GM12892 (cell line): ENCODE results near the gene CNTNAP2.

Experiments
- DNase-seq: peaks from one replicate; pipeline ENCODE4 v3.0.0; 2011; ENCODE audit not compliant: insufficient read length
- FAIRE-seq: peaks from 2 replicates; lab custom pipeline; 2011; peaks lifted over from hg19 to GRCh38; lab: Jason Lieb, UNC
- POLR2A ChIP-seq: IDR thresholded peaks from 2 replicates; pipeline ENCODE4 v1.6.1; 2011; ENCODE audit warnings: low read depth, low read length, control low read depth
- POLR2AphosphoS5 ChIP-seq: IDR thresholded peaks from 2 replicates; pipeline ENCODE4 v1.6.1; 2011; ENCODE audit warnings: low read depth, low read length, control low read depth
- TAF1 ChIP-seq: IDR thresholded peaks from 2 replicates; pipeline ENCODE4 v1.6.1; 2011; ENCODE audit warnings: low read depth, mild to moderate bottlenecking, control low read depth, low read length, borderline replicate concordance

Gene CNTNAP2

GRCh38 chr7:148144827-148145226, 2028.2 kb downstream of the CNTNAP2 start:
- DNase-seq, result no peak
- TF ChIP-seq POLR2A (no peak), POLR2AphosphoS5 (no peak), TAF1 (no peak)
- no peak for FAIRE-seq

- TF ChIP-seq POLR2A (no peak), TAF1 (no peak), POLR2AphosphoS5 (no peak)
- DNase-seq (no peak), FAIRE-seq (peak; percentile 24)
Observed at GRCh38 chr7:148146346-148146745, 2029.7 kb downstream of the CNTNAP2 start.

- no peak for DNase-seq
- no peak for FAIRE-seq
- TF ChIP-seq POLR2AphosphoS5 (no peak), TAF1 (no peak), POLR2A (no peak)
Observed at GRCh38 chr7:148147438-148147837, 2030.8 kb downstream of the CNTNAP2 start.

GRCh38 chr7:148148456-148148855, 2031.9 kb downstream of the CNTNAP2 start:
- TF ChIP-seq TAF1 (no peak), POLR2AphosphoS5 (no peak), POLR2A (no peak)
- no peak for FAIRE-seq

GRCh38 chr7:148149730-148150129, 2033.1 kb downstream of the CNTNAP2 start:
- no peak for TF ChIP-seq POLR2AphosphoS5
- no peak for TF ChIP-seq TAF1
- no peak for TF ChIP-seq POLR2A
- FAIRE-seq, result no peak
- no peak for DNase-seq

More at GRCh38 chr7:148148456-148148855, 2031.9 kb downstream of the CNTNAP2 start:
- DNase-seq, result no peak

GRCh38 chr7:148151778-148152177, 2035.2 kb downstream of the CNTNAP2 start:
- TF ChIP-seq POLR2AphosphoS5, result no peak
- TF ChIP-seq TAF1, result no peak
- no peak for TF ChIP-seq POLR2A
- FAIRE-seq, result no peak
- no peak for DNase-seq

- DNase-seq (no peak), FAIRE-seq (no peak)
- TF ChIP-seq POLR2A, result no peak
- no peak for TF ChIP-seq TAF1
- no peak for TF ChIP-seq POLR2AphosphoS5
Observed at GRCh38 chr7:148153616-148154284, 2037.1 kb downstream of the CNTNAP2 start.

GRCh38 chr7:148155000-148155399, 2038.4 kb downstream of the CNTNAP2 start:
- no peak for FAIRE-seq
- no peak for DNase-seq
- no peak for TF ChIP-seq TAF1
- TF ChIP-seq POLR2A, result no peak
- TF ChIP-seq POLR2AphosphoS5, result no peak

GRCh38 chr7:148155826-148156225, 2039.2 kb downstream of the CNTNAP2 start:
- DNase-seq (no peak), FAIRE-seq (no peak)
- no peak for TF ChIP-seq TAF1
- TF ChIP-seq POLR2A, result no peak
- TF ChIP-seq POLR2AphosphoS5, result no peak

- no peak for FAIRE-seq
- TF ChIP-seq TAF1, result no peak
- no peak for TF ChIP-seq POLR2AphosphoS5
- TF ChIP-seq POLR2A, result no peak
- DNase-seq, result no peak
Observed at GRCh38 chr7:148156233-148156632, 2039.6 kb downstream of the CNTNAP2 start.

GRCh38 chr7:148159331-148159730, 2042.7 kb downstream of the CNTNAP2 start:
- FAIRE-seq (no peak), DNase-seq (no peak)
- TF ChIP-seq TAF1 (no peak), POLR2A (no peak)

GRCh38 chr7:148161776-148162175, 2045.2 kb downstream of the CNTNAP2 start:
- TF ChIP-seq POLR2AphosphoS5 (no peak), POLR2A (no peak)
- FAIRE-seq, result no peak
- DNase-seq, result no peak
